ENCODE results near the gene SMAD7.

DNA sequence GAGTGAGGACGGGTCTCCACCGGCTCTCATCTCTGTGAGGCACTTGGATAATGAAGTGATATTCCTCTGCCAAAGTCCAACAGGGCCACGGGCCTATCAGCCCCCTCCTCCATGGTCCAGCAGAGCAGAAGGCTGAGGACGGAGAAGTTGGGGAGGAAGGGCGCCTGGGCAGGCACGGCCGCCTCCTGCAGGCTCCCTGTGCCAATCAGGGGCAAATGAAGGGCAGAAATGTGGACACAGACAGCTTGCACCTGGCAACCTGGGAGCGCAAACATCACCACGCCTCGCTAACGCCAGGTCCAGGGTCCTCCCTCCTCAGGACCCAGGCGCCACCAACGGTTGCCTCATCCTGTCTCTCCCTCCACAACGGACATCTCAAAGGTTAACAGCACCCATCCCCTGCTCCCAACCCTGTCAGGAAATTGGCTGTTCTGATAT lies 24.3 kb downstream of the SMAD7 start:
- TF ChIP-seq, protein P1, sequence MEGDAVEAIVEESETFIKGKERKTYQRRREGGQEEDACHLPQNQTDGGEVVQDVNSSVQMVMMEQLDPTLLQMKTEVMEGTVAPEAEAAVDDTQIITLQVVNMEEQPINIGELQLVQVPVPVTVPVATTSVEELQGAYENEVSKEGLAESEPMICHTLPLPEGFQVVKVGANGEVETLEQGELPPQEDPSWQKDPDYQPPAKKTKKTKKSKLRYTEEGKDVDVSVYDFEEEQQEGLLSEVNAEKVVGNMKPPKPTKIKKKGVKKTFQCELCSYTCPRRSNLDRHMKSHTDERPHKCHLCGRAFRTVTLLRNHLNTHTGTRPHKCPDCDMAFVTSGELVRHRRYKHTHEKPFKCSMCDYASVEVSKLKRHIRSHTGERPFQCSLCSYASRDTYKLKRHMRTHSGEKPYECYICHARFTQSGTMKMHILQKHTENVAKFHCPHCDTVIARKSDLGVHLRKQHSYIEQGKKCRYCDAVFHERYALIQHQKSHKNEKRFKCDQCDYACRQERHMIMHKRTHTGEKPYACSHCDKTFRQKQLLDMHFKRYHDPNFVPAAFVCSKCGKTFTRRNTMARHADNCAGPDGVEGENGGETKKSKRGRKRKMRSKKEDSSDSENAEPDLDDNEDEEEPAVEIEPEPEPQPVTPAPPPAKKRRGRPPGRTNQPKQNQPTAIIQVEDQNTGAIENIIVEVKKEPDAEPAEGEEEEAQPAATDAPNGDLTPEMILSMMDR (IDR thresholded peaks at IDR 0.05 in 2 of 3, conservative IDR thresholded peaks at IDR 0.05 in 1 of 3; ENCODE audit: control insufficient read depth in 2 of 3, extremely low read depth in 1 of 3, insufficient read depth in 1 of 3, low read depth in 3 of 3, low read length in 3 of 3): no peak
- TF ChIP-seq HDGF (IDR thresholded peaks at IDR 0.05) (no peak), ZBED1 (IDR thresholded peaks at IDR 0.05; ENCODE audit: borderline replicate concordance) (no peak)
- TF ChIP-seq, protein P2, sequence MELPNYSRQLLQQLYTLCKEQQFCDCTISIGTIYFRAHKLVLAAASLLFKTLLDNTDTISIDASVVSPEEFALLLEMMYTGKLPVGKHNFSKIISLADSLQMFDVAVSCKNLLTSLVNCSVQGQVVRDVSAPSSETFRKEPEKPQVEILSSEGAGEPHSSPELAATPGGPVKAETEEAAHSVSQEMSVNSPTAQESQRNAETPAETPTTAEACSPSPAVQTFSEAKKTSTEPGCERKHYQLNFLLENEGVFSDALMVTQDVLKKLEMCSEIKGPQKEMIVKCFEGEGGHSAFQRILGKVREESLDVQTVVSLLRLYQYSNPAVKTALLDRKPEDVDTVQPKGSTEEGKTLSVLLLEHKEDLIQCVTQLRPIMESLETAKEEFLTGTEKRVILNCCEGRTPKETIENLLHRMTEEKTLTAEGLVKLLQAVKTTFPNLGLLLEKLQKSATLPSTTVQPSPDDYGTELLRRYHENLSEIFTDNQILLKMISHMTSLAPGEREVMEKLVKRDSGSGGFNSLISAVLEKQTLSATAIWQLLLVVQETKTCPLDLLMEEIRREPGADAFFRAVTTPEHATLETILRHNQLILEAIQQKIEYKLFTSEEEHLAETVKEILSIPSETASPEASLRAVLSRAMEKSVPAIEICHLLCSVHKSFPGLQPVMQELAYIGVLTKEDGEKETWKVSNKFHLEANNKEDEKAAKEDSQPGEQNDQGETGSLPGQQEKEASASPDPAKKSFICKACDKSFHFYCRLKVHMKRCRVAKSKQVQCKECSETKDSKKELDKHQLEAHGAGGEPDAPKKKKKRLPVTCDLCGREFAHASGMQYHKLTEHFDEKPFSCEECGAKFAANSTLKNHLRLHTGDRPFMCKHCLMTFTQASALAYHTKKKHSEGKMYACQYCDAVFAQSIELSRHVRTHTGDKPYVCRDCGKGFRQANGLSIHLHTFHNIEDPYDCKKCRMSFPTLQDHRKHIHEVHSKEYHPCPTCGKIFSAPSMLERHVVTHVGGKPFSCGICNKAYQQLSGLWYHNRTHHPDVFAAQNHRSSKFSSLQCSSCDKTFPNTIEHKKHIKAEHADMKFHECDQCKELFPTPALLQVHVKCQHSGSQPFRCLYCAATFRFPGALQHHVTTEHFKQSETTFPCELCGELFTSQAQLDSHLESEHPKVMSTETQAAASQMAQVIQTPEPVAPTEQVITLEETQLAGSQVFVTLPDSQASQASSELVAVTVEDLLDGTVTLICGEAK (IDR thresholded peaks at IDR 0.05; ENCODE audit: borderline replicate concordance): no peak
